LNCAP (cell line): Measurements from ENCODE around the gene GSTT2.
"Not testable (repeated sequence)": the region's sequence is repeated elsewhere in the genome, so short reads cannot be mapped to it uniquely, and the experiment has no call there.

Experiments
- CTCF ChIP-seq: fragments of 450-650 bp; IDR thresholded peaks from 2 replicates; pipeline ENCODE4 v1.5.1; 2017; ENCODE audit warnings: mild to moderate bottlenecking

The GSTT2 gene

GRCh38 chr22:23970201-23970641 is 9.7 kb upstream of the GSTT2 start:
- no peak for TF ChIP-seq CTCF

- no peak for TF ChIP-seq CTCF
These were observed 9.0 kb upstream of the GSTT2 start for GRCh38 chr22:23970816-23971486.

GRCh38 chr22:23974345-23974744 is 5.6 kb upstream of the GSTT2 start, which contains the start of gene DDT:
TSS of gene DDT (minus strand) at chr22:23974441. CDS start at chr22:23974414, 27 bp downstream.
- TF ChIP-seq CTCF: not testable (repeated sequence)

- TF ChIP-seq CTCF: peak; percentile 57
These were observed 4.5 kb downstream of the GSTT2 start for GRCh38 chr22:23984430-23984829.

- no peak for TF ChIP-seq CTCF
These were observed 17.2 kb downstream of the GSTT2 start for GRCh38 chr22:23997092-23997491.

- no peak for TF ChIP-seq CTCF
These were observed 21.4 kb downstream of the GSTT2 start for GRCh38 chr22:24001314-24001713.

- TF ChIP-seq CTCF: no peak
These were observed 22.3 kb downstream of the GSTT2 start for GRCh38 chr22:24002272-24002671.

- no peak for TF ChIP-seq CTCF
These were observed 22.9 kb downstream of the GSTT2 start for GRCh38 chr22:24002851-24003250.
